Subcutaneous adipose tissue (tissue), 4 donors: ENCODE results near the gene VARS1. TPM values are rescaled to one million over a fixed set of nuclear protein-coding genes. Genes with fewer than 3 reads are reported as not detected.

Experiments used
- CTCF ChIP-seq: fragments of 450-650 bp; IDR thresholded peaks from one replicate; pipeline ENCODE4 v1.5.1; 2016; ENCODE audit warnings: low read depth, mild to moderate bottlenecking, control low read depth, antibody characterized with exemption, moderate library complexity
- total RNA-seq, 4 donors: library from RNA; depleted of rRNA; stranded (reverse); fragments of >200 nt; gene quantifications; one replicate each; pipeline ENCODE4 v1.1.0, GENCODE V29; 2016

VARS1 gene
- total RNA-seq, 4 donors from 2014 or later, result 20.6 to 49.7 (median 31.2) TPM

- TF ChIP-seq CTCF, result no peak
Observed at GRCh38 chr6:31826793-31827285, 31.3 kb upstream of the VARS1 start.

GRCh38 chr6:31825553-31825952 is 30.0 kb upstream of the VARS1 start:
- TF ChIP-seq CTCF, result no peak

- no peak for TF ChIP-seq CTCF
Observed at GRCh38 chr6:31822036-31822821, 26.7 kb upstream of the VARS1 start.

GRCh38 chr6:31821301-31822035 is 25.9 kb upstream of the VARS1 start:
- no peak for TF ChIP-seq CTCF

- TF ChIP-seq CTCF, result no peak
Observed at GRCh38 chr6:31819871-31820299, 24.3 kb upstream of the VARS1 start.

- no peak for TF ChIP-seq CTCF
Observed at GRCh38 chr6:31815025-31815838, 19.7 kb upstream of the VARS1 start, which contains the start of the genes HSPA1A and HSPA1L. TSS of gene HSPA1A (plus strand) at chr6:31815543. CDS start at chr6:31815757, 214 bp downstream. TSS of gene HSPA1L (minus strand) at chr6:31815283. CDS start at chr6:31811972, 3,311 bp downstream.
